ENCODE data around the gene B3GNT5.

Gene B3GNT5

DNA sequence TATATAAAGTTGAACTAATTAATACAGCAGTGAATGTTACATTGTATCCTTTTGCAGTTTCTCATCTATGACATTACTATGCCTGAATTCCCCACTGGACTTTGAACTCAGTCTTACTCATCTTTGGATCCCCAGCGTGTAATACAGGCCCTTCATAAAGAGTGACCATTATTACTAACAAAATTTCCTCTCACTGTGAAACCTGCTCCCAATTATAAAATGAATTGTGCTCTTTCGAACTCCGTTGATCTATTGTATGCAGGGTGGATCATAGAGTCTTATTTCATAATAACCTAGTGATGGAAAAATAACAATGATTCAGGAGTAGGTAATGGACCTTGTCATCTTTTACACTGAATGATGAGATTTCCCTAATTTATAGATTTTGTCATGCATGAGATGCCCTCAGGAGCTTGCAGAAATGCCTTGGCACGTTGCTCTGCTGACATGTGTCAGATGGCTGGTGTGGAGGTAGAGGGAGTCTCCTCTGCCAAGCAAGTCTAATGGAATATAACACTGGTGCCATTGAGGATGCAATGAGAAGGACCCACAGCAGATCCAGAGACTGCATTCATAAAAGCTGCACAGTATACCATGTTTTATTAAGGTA, 25.5 kb downstream of the B3GNT5 start:
- H3K27ac ChIP-seq (ENCODE audit: low read depth, low read length) = no peak overlapping the region
- no peaks in the 10 kb centered on the region for H3K9me3 ChIP-seq (ENCODE audit: control insufficient read depth, insufficient read depth, low read depth, low read length)
- peaks cover 3% of the 10 kb centered on the region; the same call in 1 of the 2 replicates for H3K4me1 ChIP-seq (ENCODE audit: control insufficient read depth, insufficient read depth, low read length)
- H3K4me3 ChIP-seq (ENCODE audit: low read depth, low read length) = no peak overlapping the region
- H3K27me3 ChIP-seq (ENCODE audit: control insufficient read depth, insufficient read depth, low read length) = no peaks in the 10 kb centered on the region
- no peaks in the 10 kb centered on the region for H3K36me3 ChIP-seq (ENCODE audit: control insufficient read depth, insufficient read depth, low read length)
- no peak overlapping the region for H3K9ac ChIP-seq (ENCODE audit: low read length)

DNA sequence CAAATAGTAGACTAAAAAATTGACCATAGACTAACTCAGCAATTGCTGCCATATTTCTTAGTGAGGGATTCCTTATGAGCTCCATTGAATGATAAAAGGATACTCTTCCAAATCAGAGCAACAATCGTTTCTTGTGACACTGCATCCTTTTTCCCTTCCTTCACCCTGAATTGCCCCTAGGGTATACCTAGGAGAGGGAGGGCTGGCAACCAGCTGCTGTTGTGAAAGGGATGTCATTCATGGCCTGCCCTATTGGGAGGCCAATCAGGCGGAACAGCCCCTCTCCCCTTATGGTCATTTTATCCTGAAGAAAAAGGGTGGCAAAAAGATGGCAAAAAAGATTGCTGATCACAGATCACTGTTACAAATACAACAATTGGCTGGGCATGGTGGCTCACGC, 26.3 kb downstream of the B3GNT5 start:
- H3K4me3 ChIP-seq (ENCODE audit: low read depth, low read length) = no peak overlapping the region
- no peak overlapping the region for H3K27ac ChIP-seq (ENCODE audit: low read depth, low read length)
- H3K9me3 ChIP-seq (ENCODE audit: control insufficient read depth, insufficient read depth, low read depth, low read length) = no peaks in the 10 kb centered on the region
- no peaks in the 10 kb centered on the region for H3K27me3 ChIP-seq (ENCODE audit: control insufficient read depth, insufficient read depth, low read length)
- no peaks in the 10 kb centered on the region for H3K36me3 ChIP-seq (ENCODE audit: control insufficient read depth, insufficient read depth, low read length)
- H3K4me1 ChIP-seq (ENCODE audit: control insufficient read depth, insufficient read depth, low read length) = peaks cover 3% of the 10 kb centered on the region; the same call in 1 of the 2 replicates
- no peak overlapping the region for H3K9ac ChIP-seq (ENCODE audit: low read length)

DNA sequence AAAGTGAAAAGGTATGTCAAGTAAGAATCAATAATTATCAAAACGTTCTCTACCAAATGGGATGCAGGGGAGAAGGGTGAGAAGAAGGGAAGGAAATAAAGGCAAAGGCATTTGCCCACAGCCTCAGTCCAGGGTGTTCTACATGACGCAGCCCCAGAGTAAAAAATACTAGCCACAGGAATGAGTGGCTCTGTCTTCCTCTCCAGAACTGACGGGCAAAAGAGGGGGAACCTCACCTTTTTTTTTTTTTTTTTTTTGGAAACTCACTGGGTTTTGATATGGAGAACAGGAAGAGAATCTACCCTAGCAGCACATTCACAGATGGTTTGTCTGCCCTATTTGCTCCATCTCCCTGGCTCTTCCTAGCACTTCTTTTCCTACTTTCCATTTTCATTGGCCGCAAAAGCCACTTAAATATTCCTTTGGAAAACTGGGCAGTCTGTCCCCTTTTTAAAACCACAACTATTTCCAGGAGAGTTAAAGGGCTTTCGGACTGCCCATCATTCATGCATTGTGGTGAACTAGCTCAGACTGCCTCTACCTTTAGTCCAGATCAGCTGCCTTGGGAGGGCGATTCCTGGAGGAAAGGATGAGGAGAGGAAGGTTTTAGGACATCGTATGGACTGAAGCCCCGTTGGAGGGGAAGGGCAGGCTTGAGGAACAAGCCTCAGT, 28.2 kb downstream of the B3GNT5 start:
- Histone ChIP-seq H3K9ac (ENCODE audit: low read length) (no peak overlapping the region), H3K27me3 (ENCODE audit: control insufficient read depth, insufficient read depth, low read length) (no peaks in the 10 kb centered on the region), H3K27ac (ENCODE audit: low read depth, low read length) (no peak overlapping the region), H3K4me1 (ENCODE audit: control insufficient read depth, insufficient read depth, low read length) (peaks cover 3% of the 10 kb centered on the region; the same call in 1 of the 2 replicates), H3K9me3 (ENCODE audit: control insufficient read depth, insufficient read depth, low read depth, low read length) (no peaks in the 10 kb centered on the region), H3K36me3 (ENCODE audit: control insufficient read depth, insufficient read depth, low read length) (no peaks in the 10 kb centered on the region), H3K4me3 (ENCODE audit: low read depth, low read length) (no peak overlapping the region)

DNA sequence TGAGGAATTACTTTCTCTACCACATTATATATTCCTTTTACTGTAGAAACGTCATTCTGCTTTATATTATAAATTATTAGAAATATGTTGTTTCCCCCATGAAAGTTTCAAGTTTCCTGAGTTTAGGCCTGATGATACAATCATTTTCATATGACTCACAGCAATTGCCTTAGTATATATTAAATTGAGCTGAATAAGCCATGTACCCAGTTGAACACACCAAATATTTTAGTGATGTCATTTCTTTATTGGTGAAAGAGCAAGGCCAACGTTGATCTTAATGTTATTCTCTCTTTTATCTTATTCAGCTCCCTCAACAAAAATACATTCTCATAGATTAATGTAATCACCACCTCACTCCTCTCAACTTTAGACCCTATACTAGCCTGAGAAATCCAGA, 30.8 kb downstream of the B3GNT5 start:
- H3K4me1 ChIP-seq (ENCODE audit: control insufficient read depth, insufficient read depth, low read length) = peaks cover 3% of the 10 kb centered on the region; the same call in 1 of the 2 replicates
- H3K9me3 ChIP-seq (ENCODE audit: control insufficient read depth, insufficient read depth, low read depth, low read length) = no peaks in the 10 kb centered on the region

DNA sequence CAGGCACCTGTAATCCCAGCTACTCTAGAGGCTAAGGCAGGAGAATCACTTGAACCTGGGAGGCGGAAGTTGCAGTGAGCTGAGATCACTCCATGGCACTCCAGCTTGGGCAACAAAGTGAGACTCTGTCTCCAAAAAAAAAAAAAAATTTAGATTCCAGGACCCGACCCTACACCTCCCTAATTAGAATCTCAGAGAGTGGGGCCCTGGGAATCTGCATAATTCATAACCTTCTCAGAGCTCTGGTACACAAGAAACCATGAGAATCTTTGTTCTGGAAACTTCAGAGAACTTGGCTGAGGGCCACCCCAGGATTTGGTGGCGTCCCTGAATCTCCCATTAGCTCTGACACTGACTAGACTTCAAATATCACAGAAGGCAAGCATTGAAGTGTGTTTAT, 31.5 kb downstream of the B3GNT5 start:
- H3K9ac ChIP-seq (ENCODE audit: low read length) = no peak overlapping the region
- peaks cover 3% of the 10 kb centered on the region; the same call in 1 of the 2 replicates for H3K4me1 ChIP-seq (ENCODE audit: control insufficient read depth, insufficient read depth, low read length)
- H3K27ac ChIP-seq (ENCODE audit: low read depth, low read length) = no peak overlapping the region
- H3K4me3 ChIP-seq (ENCODE audit: low read depth, low read length) = no peak overlapping the region
- H3K9me3 ChIP-seq (ENCODE audit: control insufficient read depth, insufficient read depth, low read depth, low read length) = no peaks in the 10 kb centered on the region
- peaks cover 16% of the 10 kb centered on the region for H3K36me3 ChIP-seq (ENCODE audit: control insufficient read depth, insufficient read depth, low read length)
- no peaks in the 10 kb centered on the region for H3K27me3 ChIP-seq (ENCODE audit: control insufficient read depth, insufficient read depth, low read length)

More for the DNA sequence above, 30.8 kb downstream of the B3GNT5 start:
- Histone ChIP-seq H3K36me3 (ENCODE audit: control insufficient read depth, insufficient read depth, low read length) (peaks cover 13% of the 10 kb centered on the region), H3K4me3 (ENCODE audit: low read depth, low read length) (no peak overlapping the region), H3K27ac (ENCODE audit: low read depth, low read length) (no peak overlapping the region), H3K27me3 (ENCODE audit: control insufficient read depth, insufficient read depth, low read length) (no peaks in the 10 kb centered on the region), H3K9ac (ENCODE audit: low read length) (no peak overlapping the region)

DNA sequence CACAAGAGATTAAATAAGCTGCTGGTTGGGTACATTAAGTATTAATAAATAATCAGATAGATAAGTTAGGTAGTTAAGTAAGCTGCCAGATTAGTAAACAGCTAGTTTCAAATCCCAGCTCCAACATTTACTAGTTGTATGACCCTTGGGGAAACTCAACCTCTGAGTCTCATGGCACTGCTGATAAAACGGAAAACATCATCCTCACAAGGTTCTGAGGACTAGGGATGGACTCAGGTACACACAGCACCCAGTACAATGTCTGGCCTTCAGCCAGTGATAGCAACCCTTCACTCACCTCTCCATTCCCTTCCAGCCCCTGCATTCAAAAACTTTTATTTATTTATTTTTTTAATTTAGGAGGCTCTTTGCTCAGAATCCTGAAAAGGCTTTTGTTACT, 32.3 kb downstream of the B3GNT5 start:
- Histone ChIP-seq H3K4me3 (ENCODE audit: low read depth, low read length) (no peak overlapping the region), H3K27me3 (ENCODE audit: control insufficient read depth, insufficient read depth, low read length) (no peaks in the 10 kb centered on the region), H3K36me3 (ENCODE audit: control insufficient read depth, insufficient read depth, low read length) (peaks cover 16% of the 10 kb centered on the region), H3K9me3 (ENCODE audit: control insufficient read depth, insufficient read depth, low read depth, low read length) (no peaks in the 10 kb centered on the region), H3K27ac (ENCODE audit: low read depth, low read length) (no peak overlapping the region), H3K4me1 (ENCODE audit: control insufficient read depth, insufficient read depth, low read length) (peaks cover 3% of the 10 kb centered on the region; the same call in 1 of the 2 replicates), H3K9ac (ENCODE audit: low read length) (no peak overlapping the region)

DNA sequence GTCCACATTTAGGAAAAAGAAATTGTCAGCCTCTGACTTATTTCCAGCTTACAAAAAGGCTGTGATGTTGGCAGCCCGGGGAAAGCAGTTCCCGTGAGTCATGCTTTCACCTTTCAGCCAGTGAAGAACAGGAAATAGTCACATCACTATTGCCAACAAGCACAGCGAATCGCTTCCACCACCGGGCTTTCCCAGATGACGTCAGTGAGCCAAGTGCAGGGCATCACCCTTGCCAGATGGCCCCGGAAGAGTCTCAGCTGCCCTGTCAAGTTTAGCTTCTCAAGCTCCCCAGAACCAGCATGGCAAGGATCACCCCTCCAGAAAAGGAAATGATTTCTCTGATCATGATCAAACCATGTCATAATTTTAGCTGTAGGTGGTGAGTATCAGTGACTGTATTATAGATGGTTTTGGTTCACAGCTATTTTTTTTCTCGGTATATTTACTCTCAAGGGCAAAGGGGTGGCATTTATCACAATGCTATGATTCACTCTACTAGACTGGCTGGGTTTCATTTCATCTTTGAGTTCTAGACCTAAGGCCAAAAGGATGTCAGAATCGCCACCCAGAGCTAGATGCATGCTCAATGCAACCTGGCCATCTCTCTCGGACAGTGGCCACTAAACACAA, 32.9 kb downstream of the B3GNT5 start:
- Histone ChIP-seq H3K36me3 (ENCODE audit: control insufficient read depth, insufficient read depth, low read length) (peaks cover 19% of the 10 kb centered on the region), H3K27ac (ENCODE audit: low read depth, low read length) (no peak overlapping the region), H3K27me3 (ENCODE audit: control insufficient read depth, insufficient read depth, low read length) (no peaks in the 10 kb centered on the region), H3K9ac (ENCODE audit: low read length) (no peak overlapping the region), H3K4me1 (ENCODE audit: control insufficient read depth, insufficient read depth, low read length) (peaks cover 3% of the 10 kb centered on the region; the same call in 1 of the 2 replicates), H3K4me3 (ENCODE audit: low read depth, low read length) (no peak overlapping the region), H3K9me3 (ENCODE audit: control insufficient read depth, insufficient read depth, low read depth, low read length) (no peaks in the 10 kb centered on the region)

DNA sequence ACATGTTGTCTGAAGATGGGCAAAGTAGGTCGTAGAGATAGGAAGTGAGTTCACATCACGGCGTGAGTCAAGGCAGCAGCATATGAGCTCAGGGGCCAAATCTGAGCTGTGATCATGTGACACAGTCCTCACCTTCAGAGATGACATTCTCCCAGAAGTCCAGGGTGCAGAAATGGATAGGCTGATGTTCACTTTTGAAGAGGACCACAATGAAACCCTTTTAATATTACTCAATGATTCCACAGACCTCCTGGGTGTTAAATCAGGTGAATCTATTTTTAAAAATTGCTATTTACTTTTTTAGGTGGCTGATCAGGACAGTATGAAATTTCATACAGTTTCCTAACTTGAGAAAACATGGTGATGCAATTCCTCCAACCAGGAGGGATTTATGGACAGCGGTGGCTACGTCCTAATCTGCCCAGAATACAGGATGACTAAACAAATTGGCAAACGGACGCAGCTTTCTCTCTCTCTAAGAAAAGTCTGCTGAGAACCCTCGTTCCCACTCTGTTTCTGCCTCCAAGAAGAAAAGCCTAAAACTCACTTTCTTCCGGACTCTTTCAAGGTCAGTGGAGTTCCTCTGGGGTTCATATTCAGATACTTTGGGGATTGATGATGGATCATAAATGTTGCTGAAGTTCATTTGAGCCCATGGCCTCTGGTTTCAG, 34.4 kb downstream of the B3GNT5 start:
- Histone ChIP-seq H3K27ac (ENCODE audit: low read depth, low read length) (no peak overlapping the region), H3K9me3 (ENCODE audit: control insufficient read depth, insufficient read depth, low read depth, low read length) (no peaks in the 10 kb centered on the region), H3K4me1 (ENCODE audit: control insufficient read depth, insufficient read depth, low read length) (no peaks in the 10 kb centered on the region), H3K36me3 (ENCODE audit: control insufficient read depth, insufficient read depth, low read length) (peaks cover 23% of the 10 kb centered on the region), H3K9ac (ENCODE audit: low read length) (no peak overlapping the region), H3K27me3 (ENCODE audit: control insufficient read depth, insufficient read depth, low read length) (no peaks in the 10 kb centered on the region), H3K4me3 (ENCODE audit: low read depth, low read length) (no peak overlapping the region)

DNA sequence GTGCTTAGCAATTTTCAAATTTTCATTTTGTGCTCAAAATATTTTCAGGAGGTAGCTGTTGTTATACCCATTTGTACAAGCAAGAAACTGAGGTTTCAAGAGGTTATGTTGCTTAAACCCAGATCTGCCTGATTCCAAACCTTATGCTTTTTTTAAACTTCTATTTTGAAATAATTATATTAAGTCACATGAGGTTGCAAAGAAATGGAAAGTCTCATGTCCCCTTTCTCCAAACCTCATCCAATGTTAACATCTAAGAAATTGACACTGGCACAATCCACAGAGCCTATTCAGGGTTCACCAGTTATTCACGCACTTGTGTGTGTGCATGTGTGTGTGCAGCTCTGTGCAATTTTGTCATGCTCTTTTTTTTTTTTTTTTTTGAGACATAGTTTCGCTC, 35.1 kb downstream of the B3GNT5 start:
- H3K27ac ChIP-seq (ENCODE audit: low read depth, low read length) = no peak overlapping the region
- H3K27me3 ChIP-seq (ENCODE audit: control insufficient read depth, insufficient read depth, low read length) = no peaks in the 10 kb centered on the region
- H3K4me3 ChIP-seq (ENCODE audit: low read depth, low read length) = no peak overlapping the region
- H3K9me3 ChIP-seq (ENCODE audit: control insufficient read depth, insufficient read depth, low read depth, low read length) = no peaks in the 10 kb centered on the region
- no peak overlapping the region for H3K9ac ChIP-seq (ENCODE audit: low read length)
- peaks cover 23% of the 10 kb centered on the region for H3K36me3 ChIP-seq (ENCODE audit: control insufficient read depth, insufficient read depth, low read length)
- no peaks in the 10 kb centered on the region for H3K4me1 ChIP-seq (ENCODE audit: control insufficient read depth, insufficient read depth, low read length)

DNA sequence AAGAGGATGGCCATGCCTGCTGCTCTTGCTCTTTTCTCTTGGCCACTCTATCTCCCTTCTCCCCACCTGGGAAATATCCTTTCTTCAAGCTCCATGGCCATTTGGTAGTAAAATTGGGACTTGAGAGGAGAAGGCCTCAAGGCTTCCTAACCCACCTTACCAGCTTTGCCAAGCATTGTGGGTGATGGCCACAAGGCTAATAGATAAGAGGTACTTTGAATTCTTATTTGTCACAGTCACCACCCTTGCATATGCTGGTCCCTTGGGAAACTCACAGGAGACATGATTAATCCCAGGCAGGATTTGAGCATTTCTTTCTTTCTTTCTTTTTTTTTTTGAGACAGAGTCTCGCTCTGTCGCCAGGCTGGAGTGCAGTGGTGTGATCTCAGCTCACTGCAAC, 37.2 kb downstream of the B3GNT5 start:
- no peak overlapping the region for H3K27ac ChIP-seq (ENCODE audit: low read depth, low read length)
- no peak overlapping the region for H3K9ac ChIP-seq (ENCODE audit: low read length)
- peaks cover 33% of the 10 kb centered on the region for H3K36me3 ChIP-seq (ENCODE audit: control insufficient read depth, insufficient read depth, low read length)
- H3K9me3 ChIP-seq (ENCODE audit: control insufficient read depth, insufficient read depth, low read depth, low read length) = no peaks in the 10 kb centered on the region
- H3K4me3 ChIP-seq (ENCODE audit: low read depth, low read length) = no peak overlapping the region
- H3K27me3 ChIP-seq (ENCODE audit: control insufficient read depth, insufficient read depth, low read length) = no peaks in the 10 kb centered on the region
- H3K4me1 ChIP-seq (ENCODE audit: control insufficient read depth, insufficient read depth, low read length) = no peaks in the 10 kb centered on the region
